ENCODE results near the gene ADAMTS17. TPM values are rescaled to one million over a fixed set of nuclear protein-coding genes. Genes with fewer than 3 reads are reported as not detected.

The ADAMTS17 gene
- polyA plus RNA-seq, 2 of the 4 experiments (the other 2 are of a cell fraction): 0.05 TPM; not detected in 1

- ChIA-PET POLR2A (no interaction called here), CTCF (no interaction called here)
- Histone ChIP-seq H3K9me3 (no peaks in the 10 kb centered on the region), H3K4me1 (no peaks in the 10 kb centered on the region), H3K4me2 (no peak overlapping the region), H3K4me3 (no peak overlapping the region), H3K27ac (no peak overlapping the region)
- ATAC-seq (peak in 1 of 2 experiments; percentile 47; a peak in 2 of 6 replicates), FAIRE-seq (no peak), DNase-seq (ENCODE audit: low read depth in 1 of 2, low spot score in 1 of 2) (no peak)
- no peak for TF ChIP-seq JUN (IDR thresholded peaks at IDR 0.05)
- 12% methylated on average over 11 of the region's 11 CpGs for WGBS (ENCODE audit: missing lambda C conversion rate)
Observed at GRCh38 chr15:100211855-100212850, 129.6 kb downstream of the ADAMTS17 start.

GRCh38 chr15:100210338-100210737 is 131.4 kb downstream of the ADAMTS17 start:
- CTCF ChIA-PET: no interaction called here
- POLR2A ChIA-PET: no interaction called here

GRCh38 chr15:100208921-100209603 is 132.7 kb downstream of the ADAMTS17 start:
- H3K4me3 ChIP-seq: no peak overlapping the region
- ChIA-PET CTCF (no interaction called here), POLR2A (no interaction called here)

More at GRCh38 chr15:100210338-100210737, 131.4 kb downstream of the ADAMTS17 start:
- H3K27ac ChIP-seq: no peak overlapping the region
- no peak overlapping the region for H3K4me3 ChIP-seq
- no peak for DNase-seq (ENCODE audit: low read depth in 1 of 2, low spot score in 1 of 2)
- no peaks in the 10 kb centered on the region for H3K9me3 ChIP-seq
- TF ChIP-seq HOXA7 (CRISPR knock-in tag; IDR thresholded peaks at IDR 0.05) (no peak), RNF2 (IDR thresholded peaks at IDR 0.05; ENCODE audit: borderline replicate concordance, low read depth) (no peak), NR3C1 (IDR thresholded peaks at IDR 0.05) (no peak), RAD21 (conservative IDR thresholded peaks at IDR 0.05 in 1 of 2, IDR thresholded peaks at IDR 0.05 in 1 of 2) (no peak), ESRRA (IDR thresholded peaks at IDR 0.05; ENCODE audit: borderline replicate concordance, low read length) (no peak), ZC3H11A (IDR thresholded peaks at IDR 0.05) (no peak)
- FAIRE-seq: no peak
- H3K4me2 ChIP-seq: no peak overlapping the region
- H3K4me1 ChIP-seq: no peaks in the 10 kb centered on the region
- ATAC-seq: no peak
- 75% methylated on average over 5 of the region's 5 CpGs for WGBS (ENCODE audit: missing lambda C conversion rate)

GRCh38 chr15:100207053-100207452 is 134.7 kb downstream of the ADAMTS17 start:
- Histone ChIP-seq H3K4me3 (no peak overlapping the region), H3K4me1 (no peaks in the 10 kb centered on the region), H3K27ac (no peak overlapping the region), H3K4me2 (no peak overlapping the region), H3K9me3 (no peaks in the 10 kb centered on the region)
- WGBS (ENCODE audit: missing lambda C conversion rate): 35% methylated on average over 2 of the region's 2 CpGs
- DNase-seq (ENCODE audit: low read depth in 1 of 2, low spot score in 1 of 2) (no peak), FAIRE-seq (no peak), ATAC-seq (no peak)
- CTCF ChIA-PET: no interaction called here
- TF ChIP-seq MAFK (IDR thresholded peaks at IDR 0.05; ENCODE audit: partially characterized antibody) (no peak), JUN (IDR thresholded peaks at IDR 0.05) (no peak), ZSCAN20 (CRISPR knock-in tag; IDR thresholded peaks at IDR 0.05) (no peak), USF2 (IDR thresholded peaks at IDR 0.05) (no peak), ZNF302 (CRISPR knock-in tag; IDR thresholded peaks at IDR 0.05) (no peak), HOXB13 (CRISPR knock-in tag; IDR thresholded peaks at IDR 0.05; ENCODE audit: low read depth) (no peak), ZC3H11A (IDR thresholded peaks at IDR 0.05) (no peak), RARB (CRISPR knock-in tag; IDR thresholded peaks at IDR 0.05) (no peak), PBX3 (IDR thresholded peaks at IDR 0.05) (no peak), EP300 (IDR thresholded peaks at IDR 0.05) (no peak), POLR2A (IDR thresholded peaks at IDR 0.05; ENCODE audit: low read length) (no peak), POLR2AphosphoS2 (conservative IDR thresholded peaks at IDR 0.05; ENCODE audit: low read length) (no peak), FOSL2 (IDR thresholded peaks at IDR 0.05) (no peak), FOSL2 (CRISPR knock-in tag; IDR thresholded peaks at IDR 0.05) (no peak), NPAS2 (CRISPR knock-in tag; IDR thresholded peaks at IDR 0.05; ENCODE audit: borderline replicate concordance) (no peak), CBX2 (IDR thresholded peaks at IDR 0.05; ENCODE audit: borderline replicate concordance, low read depth) (no peak), HMGXB4 (CRISPR knock-in tag; IDR thresholded peaks at IDR 0.05; ENCODE audit: borderline replicate concordance) (no peak), GATA3 (IDR thresholded peaks at IDR 0.05; ENCODE audit: borderline replicate concordance) (no peak), CHD2 (IDR thresholded peaks at IDR 0.05; ENCODE audit: low read length, partially characterized antibody) (no peak)
- POLR2A ChIA-PET: no interaction called here

More at GRCh38 chr15:100208921-100209603, 132.7 kb downstream of the ADAMTS17 start:
- DNase-seq (ENCODE audit: low read depth in 1 of 2, low spot score in 1 of 2) (no peak), ATAC-seq (no peak), FAIRE-seq (no peak)
- no peak for TF ChIP-seq TFCP2L1 (CRISPR knock-in tag; IDR thresholded peaks at IDR 0.05)
- peak; percentile 82 for TF ChIP-seq MAFK (IDR thresholded peaks at IDR 0.05; ENCODE audit: partially characterized antibody)
- WGBS (ENCODE audit: missing lambda C conversion rate): 40% methylated on average over 13 of the region's 13 CpGs
- Histone ChIP-seq H3K9me3 (no peaks in the 10 kb centered on the region), H3K4me2 (no peak overlapping the region), H3K27ac (no peak overlapping the region), H3K4me1 (no peaks in the 10 kb centered on the region)

Data from A549 (cell line).